ENCODE results near the gene OVOL3.

OVOL3 gene

GRCh38 chr19:36106441-36106840, 4.5 kb upstream of the OVOL3 start:
- H3K27ac ChIP-seq (replicated peaks; ENCODE audit: low read length): no peak overlapping the region
- no peak overlapping the region for H3K4me2 ChIP-seq (ENCODE audit: insufficient read depth, low read length, poor library complexity, severe bottlenecking)
- no peak overlapping the region for H2AFZ ChIP-seq (ENCODE audit: low read length)
- no peak overlapping the region for H3K14ac ChIP-seq (ENCODE audit: low read length)
- no peak overlapping the region for H2BK12ac ChIP-seq (ENCODE audit: low read length)
- WGBS, 2 donors (ENCODE audit: extremely low coverage in 2 of 2, insufficient read length in 2 of 2, insufficient replicate concordance in 1 of 2): no CpG with 5 or more reads among the region's 6 CpGs
- H4K91ac ChIP-seq (ENCODE audit: low read depth, low read length, poor library complexity): no peak overlapping the region
- H2BK15ac ChIP-seq (ENCODE audit: low read length): no peak overlapping the region
- H3K4ac ChIP-seq (ENCODE audit: low read length): no peak overlapping the region
- H3K4me3 ChIP-seq (ENCODE audit: low read length in 2 of 2): no peak overlapping the region
- peaks cover 0 to 1% (median 0%) of the 10 kb centered on the region in 3 experiments for H3K27me3 ChIP-seq (ENCODE audit: control insufficient read depth in 3 of 3, insufficient read depth in 3 of 3, low read depth in 1 of 3, low read length in 3 of 3)
- H2BK120ac ChIP-seq (ENCODE audit: low read depth, low read length): no peak overlapping the region
- H3K9me3 ChIP-seq (replicated peaks in 1 of 2; ENCODE audit: control insufficient read depth in 2 of 2, insufficient read depth in 1 of 2, low read depth in 1 of 2, low read length in 2 of 2): no peaks in the 10 kb centered on the region
- H3K9ac ChIP-seq (ENCODE audit: low read depth, low read length, poor library complexity): no peak overlapping the region
- peaks cover 45 to 67% of the 10 kb centered on the region in 2 donors for H3K36me3 ChIP-seq (replicated peaks in 1 of 2; ENCODE audit: control insufficient read depth in 2 of 2, insufficient read depth in 2 of 2, low read length in 2 of 2)
- peaks cover 0 to 11% of the 10 kb centered on the region in 2 donors for H3K4me1 ChIP-seq (ENCODE audit: control insufficient read depth in 2 of 2, insufficient read depth in 1 of 2, low read depth in 1 of 2, low read length in 2 of 2)
- no peak overlapping the region for H2BK5ac ChIP-seq (ENCODE audit: low read length)
- H2AK5ac ChIP-seq (ENCODE audit: low read depth, low read length): no peak overlapping the region
- peaks cover 12% of the 10 kb centered on the region for H3K79me1 ChIP-seq (ENCODE audit: low read depth, low read length)
- no peak for DNase-seq (ENCODE audit: low spot score)
- H4K8ac ChIP-seq (ENCODE audit: low read depth, low read length): no peak overlapping the region
- no peak overlapping the region for H3K23ac ChIP-seq (ENCODE audit: low read depth, low read length, poor library complexity)
- H3K18ac ChIP-seq (ENCODE audit: low read length): no peak overlapping the region

GRCh38 chr19:36106991-36107390, 4.0 kb upstream of the OVOL3 start:
- H3K27ac ChIP-seq (replicated peaks; ENCODE audit: low read length): no peak overlapping the region
- no peak overlapping the region for H3K18ac ChIP-seq (ENCODE audit: low read length)
- no peak overlapping the region for H4K91ac ChIP-seq (ENCODE audit: low read depth, low read length, poor library complexity)
- no peak overlapping the region for H2BK5ac ChIP-seq (ENCODE audit: low read length)
- H3K9ac ChIP-seq (ENCODE audit: low read depth, low read length, poor library complexity): no peak overlapping the region
- no peak overlapping the region for H3K23ac ChIP-seq (ENCODE audit: low read depth, low read length, poor library complexity)
- no peak overlapping the region for H3K4me2 ChIP-seq (ENCODE audit: insufficient read depth, low read length, poor library complexity, severe bottlenecking)
- no CpG with 5 or more reads among the region's 5 CpGs for WGBS, 2 donors (ENCODE audit: extremely low coverage in 2 of 2, insufficient read length in 2 of 2, insufficient replicate concordance in 1 of 2)
- H2BK15ac ChIP-seq (ENCODE audit: low read length): no peak overlapping the region
- H3K36me3 ChIP-seq (replicated peaks in 1 of 2; ENCODE audit: control insufficient read depth in 2 of 2, insufficient read depth in 2 of 2, low read length in 2 of 2): peaks cover 40 to 66% of the 10 kb centered on the region in 2 donors
- H3K4ac ChIP-seq (ENCODE audit: low read length): no peak overlapping the region
- H3K27me3 ChIP-seq (ENCODE audit: control insufficient read depth in 3 of 3, insufficient read depth in 3 of 3, low read depth in 1 of 3, low read length in 3 of 3): peaks cover 0 to 1% (median 0%) of the 10 kb centered on the region in 3 experiments
- H2BK120ac ChIP-seq (ENCODE audit: low read depth, low read length): no peak overlapping the region
- DNase-seq (ENCODE audit: low spot score): no peak
- H3K79me1 ChIP-seq (ENCODE audit: low read depth, low read length): peaks cover 10% of the 10 kb centered on the region
- H2AFZ ChIP-seq (ENCODE audit: low read length): no peak overlapping the region
- H3K4me3 ChIP-seq (ENCODE audit: low read length in 2 of 2): no peak overlapping the region
- no peaks in the 10 kb centered on the region for H3K9me3 ChIP-seq (replicated peaks in 1 of 2; ENCODE audit: control insufficient read depth in 2 of 2, insufficient read depth in 1 of 2, low read depth in 1 of 2, low read length in 2 of 2)
- no peak overlapping the region for H2BK12ac ChIP-seq (ENCODE audit: low read length)
- H2AK5ac ChIP-seq (ENCODE audit: low read depth, low read length): no peak overlapping the region
- peaks cover 0 to 13% of the 10 kb centered on the region in 2 donors for H3K4me1 ChIP-seq (ENCODE audit: control insufficient read depth in 2 of 2, insufficient read depth in 1 of 2, low read depth in 1 of 2, low read length in 2 of 2)
- no peak overlapping the region for H4K8ac ChIP-seq (ENCODE audit: low read depth, low read length)
- no peak overlapping the region for H3K14ac ChIP-seq (ENCODE audit: low read length)

GRCh38 chr19:36108684-36109083, 2.3 kb upstream of the OVOL3 start:
- H2BK5ac ChIP-seq (ENCODE audit: low read length): no peak overlapping the region
- no peak for DNase-seq (ENCODE audit: low spot score)
- no peak overlapping the region for H2BK12ac ChIP-seq (ENCODE audit: low read length)
- H3K27me3 ChIP-seq (ENCODE audit: control insufficient read depth in 3 of 3, insufficient read depth in 3 of 3, low read depth in 1 of 3, low read length in 3 of 3): peaks cover 0 to 1% (median 0%) of the 10 kb centered on the region in 3 experiments
- H3K14ac ChIP-seq (ENCODE audit: low read length): no peak overlapping the region
- no peak overlapping the region for H2BK120ac ChIP-seq (ENCODE audit: low read depth, low read length)
- H4K91ac ChIP-seq (ENCODE audit: low read depth, low read length, poor library complexity): no peak overlapping the region
- H3K27ac ChIP-seq (replicated peaks; ENCODE audit: low read length): no peak overlapping the region
- H4K8ac ChIP-seq (ENCODE audit: low read depth, low read length): no peak overlapping the region
- WGBS, 2 donors (ENCODE audit: extremely low coverage in 2 of 2, insufficient read length in 2 of 2, insufficient replicate concordance in 1 of 2): no CpG with 5 or more reads among the region's 3 CpGs
- H3K79me1 ChIP-seq (ENCODE audit: low read depth, low read length): peaks cover 16% of the 10 kb centered on the region
- peaks cover 0 to 2% of the 10 kb centered on the region in 2 donors for H3K9me3 ChIP-seq (replicated peaks in 1 of 2; ENCODE audit: control insufficient read depth in 2 of 2, insufficient read depth in 1 of 2, low read depth in 1 of 2, low read length in 2 of 2)
- H3K18ac ChIP-seq (ENCODE audit: low read length): no peak overlapping the region
- H3K4me3 ChIP-seq (ENCODE audit: low read length in 2 of 2): no peak overlapping the region
- H3K4me1 ChIP-seq (ENCODE audit: control insufficient read depth in 2 of 2, insufficient read depth in 1 of 2, low read depth in 1 of 2, low read length in 2 of 2): peaks cover 0 to 18% of the 10 kb centered on the region in 2 donors
- H3K36me3 ChIP-seq (replicated peaks in 1 of 2; ENCODE audit: control insufficient read depth in 2 of 2, insufficient read depth in 2 of 2, low read length in 2 of 2): peaks cover 38 to 66% of the 10 kb centered on the region in 2 donors
- H2AFZ ChIP-seq (ENCODE audit: low read length): no peak overlapping the region
- H2AK5ac ChIP-seq (ENCODE audit: low read depth, low read length): no peak overlapping the region
- H3K4ac ChIP-seq (ENCODE audit: low read length): no peak overlapping the region
- no peak overlapping the region for H2BK15ac ChIP-seq (ENCODE audit: low read length)
- no peak overlapping the region for H3K23ac ChIP-seq (ENCODE audit: low read depth, low read length, poor library complexity)
- H3K9ac ChIP-seq (ENCODE audit: low read depth, low read length, poor library complexity): no peak overlapping the region
- no peak overlapping the region for H3K4me2 ChIP-seq (ENCODE audit: insufficient read depth, low read length, poor library complexity, severe bottlenecking)

- H3K27ac ChIP-seq (replicated peaks; ENCODE audit: low read length): peak overlapping the region; percentile 23
- H2AFZ ChIP-seq (ENCODE audit: low read length): no peak overlapping the region
- no peak overlapping the region for H4K8ac ChIP-seq (ENCODE audit: low read depth, low read length)
- H2AK5ac ChIP-seq (ENCODE audit: low read depth, low read length): no peak overlapping the region
- H3K9me3 ChIP-seq (replicated peaks in 1 of 2; ENCODE audit: control insufficient read depth in 2 of 2, insufficient read depth in 1 of 2, low read depth in 1 of 2, low read length in 2 of 2): peaks cover 0 to 2% of the 10 kb centered on the region in 2 donors
- peaks cover 8 to 25% of the 10 kb centered on the region in 2 donors for H3K4me1 ChIP-seq (ENCODE audit: control insufficient read depth in 2 of 2, insufficient read depth in 1 of 2, low read depth in 1 of 2, low read length in 2 of 2)
- no peak overlapping the region for H2BK5ac ChIP-seq (ENCODE audit: low read length)
- no peak overlapping the region for H3K4me3 ChIP-seq (ENCODE audit: low read length in 2 of 2)
- no peak overlapping the region for H3K14ac ChIP-seq (ENCODE audit: low read length)
- no peak for DNase-seq (ENCODE audit: low spot score)
- peaks cover 19% of the 10 kb centered on the region for H3K79me1 ChIP-seq (ENCODE audit: low read depth, low read length)
- peak overlapping the region; percentile 5 for H3K18ac ChIP-seq (ENCODE audit: low read length)
- H4K91ac ChIP-seq (ENCODE audit: low read depth, low read length, poor library complexity): no peak overlapping the region
- H3K4me2 ChIP-seq (ENCODE audit: insufficient read depth, low read length, poor library complexity, severe bottlenecking): no peak overlapping the region
- H2BK120ac ChIP-seq (ENCODE audit: low read depth, low read length): no peak overlapping the region
- no peak overlapping the region for H3K23ac ChIP-seq (ENCODE audit: low read depth, low read length, poor library complexity)
- no peak overlapping the region for H2BK12ac ChIP-seq (ENCODE audit: low read length)
- no peak overlapping the region for H2BK15ac ChIP-seq (ENCODE audit: low read length)
- peaks cover 19 to 44% of the 10 kb centered on the region in 2 donors for H3K36me3 ChIP-seq (replicated peaks in 1 of 2; ENCODE audit: control insufficient read depth in 2 of 2, insufficient read depth in 2 of 2, low read length in 2 of 2)
- peaks cover 0 to 1% (median 0%) of the 10 kb centered on the region in 3 experiments for H3K27me3 ChIP-seq (ENCODE audit: control insufficient read depth in 3 of 3, insufficient read depth in 3 of 3, low read depth in 1 of 3, low read length in 3 of 3)
- H3K4ac ChIP-seq (ENCODE audit: low read length): no peak overlapping the region
- no CpG with 5 or more reads among the region's 13 CpGs for WGBS, 2 donors (ENCODE audit: extremely low coverage in 2 of 2, insufficient read length in 2 of 2, insufficient replicate concordance in 1 of 2)
- H3K9ac ChIP-seq (ENCODE audit: low read depth, low read length, poor library complexity): peak overlapping the region; percentile 75
These were observed 227 bp downstream of the OVOL3 start for GRCh38 chr19:36111200-36111539.
